Fibroblast of lung (primary cell): ENCODE results near the gene BSND.

ENCODE experiments used
- CTCF ChIP-seq, 2 donors: IDR thresholded peaks in 1 of 2; conservative IDR thresholded peaks in 1 of 2; 1 replicate in 1 of 2; 2 replicates in 1 of 2; pipeline ENCODE4 v1.5.1; 2011 to 2012; ENCODE audit warnings: low read length in 2 of 2, control low read depth in 1 of 2, inconsistent platforms in 1 of 2, low read depth in 1 of 2, mild to moderate bottlenecking in 1 of 2
- EZH2 ChIP-seq: IDR thresholded peaks from 2 replicates; pipeline ENCODE4 v1.5.1; 2012; ENCODE audit warnings: low read length, control low read depth, mild to moderate bottlenecking; ENCODE audit errors: missing control alignments

- no peak for TF ChIP-seq CTCF (conservative IDR thresholded peaks at IDR 0.05 in 1 of 2, IDR thresholded peaks at IDR 0.05 in 1 of 2; ENCODE audit: low read depth in 1 of 2, low read length in 2 of 2)
- TF ChIP-seq EZH2, result no peak
These were observed 43.4 kb upstream of the BSND start for GRCh38 chr1:54955359-54955758.
